Activated CD4-positive, CD25-positive, alpha-beta regulatory T cell treated with anti-CD3 and anti-CD28 coated beads, Interleukin-2, amount 50 U/mL, for 24 hours (primary cell): ENCODE measurements around the gene COX14.
"Not testable (repeated sequence)": the region's sequence is repeated elsewhere in the genome, so short reads cannot be mapped to it uniquely, and the experiment has no call there.

Source experiments
- ATAC-seq, 2 donors: fragments of 150-1000 bp; cut with Tn5 transposase; one replicate each; pipeline ENCODE4 v1.10.0; 2021; ENCODE audit warnings: mild to moderate bottlenecking in 1 of 2, moderate library complexity in 1 of 2

COX14 gene

DNA sequence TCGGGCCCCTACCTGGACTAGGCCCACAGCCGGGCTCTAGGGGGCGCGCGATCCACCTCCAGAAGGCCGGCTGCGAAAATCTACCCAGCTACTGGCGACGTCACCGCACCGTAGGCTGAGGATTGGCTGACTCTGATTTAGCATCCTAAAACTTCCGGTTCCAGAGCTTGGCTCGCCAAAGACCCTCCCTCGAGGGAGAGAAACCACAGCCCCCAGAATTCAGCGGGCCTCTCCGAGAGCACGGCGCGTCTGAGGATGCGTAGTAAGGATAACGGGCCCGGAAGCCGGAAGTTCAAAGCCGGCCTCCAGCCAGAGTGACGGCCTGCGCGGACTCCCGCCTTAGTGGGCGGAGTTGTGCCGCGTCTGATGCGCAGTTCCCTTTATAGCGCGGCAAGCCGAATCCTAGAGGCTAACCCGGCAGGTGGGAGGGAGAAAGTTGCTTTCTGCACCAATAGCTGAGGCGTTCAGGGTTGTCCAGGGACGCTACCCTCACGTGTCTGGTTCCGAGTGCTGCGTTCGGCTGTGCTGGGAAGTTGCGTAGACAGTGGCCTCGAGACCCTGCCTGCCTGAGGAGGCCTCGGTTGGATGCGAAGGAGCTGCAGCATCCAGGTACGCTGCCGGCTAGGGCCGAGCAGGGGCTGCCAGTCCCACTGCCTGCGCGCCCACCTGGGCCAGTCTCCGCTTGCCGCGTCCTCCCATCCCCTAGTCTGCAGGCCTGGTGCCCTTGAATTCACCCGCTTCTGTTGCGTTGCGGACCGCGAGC is at the start of gene COX14:
Gene COX14, plus strand, starts transcription at position 544 of the 763 bp plus-strand sequence. CDS start 7,808 bp downstream, outside the sequence.
- ATAC-seq, result peak; percentile 86 to 90

DNA sequence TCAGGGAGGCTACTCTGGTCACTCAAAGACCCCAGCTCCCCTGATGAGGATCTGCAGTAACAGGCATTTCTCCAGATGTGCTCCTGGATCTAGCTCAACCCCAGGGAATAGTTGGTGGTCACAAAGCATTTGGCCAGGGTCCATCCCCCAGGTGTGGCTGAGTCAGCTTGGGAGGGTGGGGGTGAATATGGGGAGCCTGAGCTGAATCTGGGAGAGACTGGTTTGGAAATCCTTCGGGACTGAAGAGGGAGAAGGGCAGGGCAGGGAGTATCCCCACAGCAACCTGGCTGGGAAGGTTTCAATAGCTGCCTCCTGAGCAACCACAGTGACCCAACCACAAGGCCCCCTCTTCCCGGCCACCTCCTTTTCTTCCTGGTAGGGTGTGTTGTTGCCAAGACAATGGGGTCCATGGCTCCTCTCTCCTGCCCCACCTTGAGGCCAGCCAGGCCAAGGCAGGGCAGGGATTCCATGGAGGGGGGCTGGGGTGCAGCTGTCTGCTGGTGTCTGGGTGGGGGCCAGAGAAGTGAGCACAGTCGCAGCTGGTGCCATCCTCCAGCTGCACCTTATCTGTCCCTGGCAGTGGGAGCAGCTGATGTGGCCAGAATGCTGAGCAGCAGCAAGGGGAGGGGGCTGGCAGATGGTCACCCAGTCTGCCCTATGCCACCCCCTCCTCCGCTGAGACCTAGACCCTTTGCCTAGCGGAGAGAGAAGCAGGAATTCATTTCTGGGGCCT is 49.1 kb upstream of the COX14 start:
- no peak for ATAC-seq

DNA sequence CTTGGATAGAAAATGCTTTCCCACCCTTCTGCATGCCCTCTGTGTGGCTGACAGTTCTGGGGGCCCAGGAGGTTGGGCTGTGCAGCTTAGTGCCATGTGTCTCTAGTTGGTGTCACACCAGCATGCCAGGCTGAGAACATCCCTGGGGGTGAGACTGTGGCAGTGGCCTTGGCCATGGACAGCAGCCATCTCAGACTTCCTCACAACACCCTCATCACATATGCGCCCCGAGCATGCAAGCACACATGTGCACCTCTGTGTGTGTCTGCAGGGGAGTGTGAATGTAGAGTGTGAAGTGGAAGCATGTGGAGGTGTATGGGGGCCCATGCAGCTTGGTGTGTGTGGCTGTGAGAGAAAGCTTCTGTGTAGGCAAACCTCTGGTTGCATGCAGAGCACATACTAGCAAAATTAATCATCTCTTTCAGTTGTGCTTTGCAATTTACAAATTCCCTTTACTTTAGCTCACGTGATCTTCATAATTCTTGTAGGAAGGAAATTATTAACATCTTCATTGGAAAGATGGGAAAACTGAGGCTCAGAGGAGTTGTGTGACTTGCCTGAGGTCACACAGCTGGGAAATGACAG is 46.2 kb upstream of the COX14 start:
- ATAC-seq, result no peak

DNA sequence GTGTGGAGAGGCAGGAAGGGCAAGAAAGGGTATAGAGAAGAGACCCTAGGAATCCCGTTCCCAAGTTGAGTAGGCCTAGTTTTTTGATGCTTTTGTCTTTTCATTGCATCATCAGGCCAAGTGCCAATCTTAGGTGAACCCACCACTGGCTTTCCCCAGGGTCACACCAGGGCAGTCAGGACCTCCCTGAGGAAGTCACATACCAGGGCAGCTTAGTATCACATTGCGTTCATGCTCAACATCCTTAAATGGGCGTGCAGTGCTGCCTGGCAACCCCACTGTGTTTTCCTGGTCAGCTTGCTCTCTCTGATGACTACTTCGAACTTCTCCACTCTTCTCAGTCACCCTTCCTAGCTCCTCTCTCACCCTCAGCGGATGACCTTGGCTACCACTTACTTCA is 45.6 kb upstream of the COX14 start:
- no peak for ATAC-seq

DNA sequence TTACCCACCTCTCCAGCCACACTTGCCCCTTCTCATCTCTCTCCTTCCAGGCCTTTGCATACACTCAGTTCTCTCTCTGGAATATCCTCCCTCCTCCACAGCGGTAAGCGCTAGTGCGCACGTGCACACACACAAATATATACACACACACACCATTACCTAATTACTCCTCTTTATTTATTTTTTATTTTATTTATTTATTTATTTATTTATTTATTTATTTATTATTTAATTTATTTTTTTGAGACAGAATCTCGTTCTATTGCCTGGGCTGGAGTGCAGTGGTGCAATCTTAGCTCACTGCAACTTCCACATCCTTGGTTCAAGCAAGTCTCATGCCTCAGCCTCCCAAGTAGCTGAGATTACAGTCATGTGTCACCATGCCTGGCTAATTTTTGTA is 43.0 kb upstream of the COX14 start:
- no peak for ATAC-seq

DNA sequence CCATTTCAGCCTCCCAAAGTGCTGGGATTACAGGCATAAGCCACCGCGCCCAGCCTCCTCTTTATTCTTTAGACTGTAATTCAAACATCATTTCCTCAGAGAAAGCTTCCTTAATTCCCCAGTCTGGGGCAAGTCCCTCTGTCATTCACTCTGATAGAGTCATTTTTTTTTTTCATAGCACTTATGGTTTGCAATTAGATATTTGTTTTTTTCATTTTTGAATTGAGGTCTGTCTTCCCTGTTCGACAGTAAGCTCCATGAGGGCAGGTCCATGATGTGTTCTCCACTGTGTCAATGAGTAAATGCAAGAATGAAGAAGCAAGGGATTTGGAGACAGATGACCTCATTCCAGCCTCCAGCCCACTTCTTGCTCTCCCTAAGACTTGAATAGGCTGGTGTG is 42.5 kb upstream of the COX14 start:
- ATAC-seq, result no peak

DNA sequence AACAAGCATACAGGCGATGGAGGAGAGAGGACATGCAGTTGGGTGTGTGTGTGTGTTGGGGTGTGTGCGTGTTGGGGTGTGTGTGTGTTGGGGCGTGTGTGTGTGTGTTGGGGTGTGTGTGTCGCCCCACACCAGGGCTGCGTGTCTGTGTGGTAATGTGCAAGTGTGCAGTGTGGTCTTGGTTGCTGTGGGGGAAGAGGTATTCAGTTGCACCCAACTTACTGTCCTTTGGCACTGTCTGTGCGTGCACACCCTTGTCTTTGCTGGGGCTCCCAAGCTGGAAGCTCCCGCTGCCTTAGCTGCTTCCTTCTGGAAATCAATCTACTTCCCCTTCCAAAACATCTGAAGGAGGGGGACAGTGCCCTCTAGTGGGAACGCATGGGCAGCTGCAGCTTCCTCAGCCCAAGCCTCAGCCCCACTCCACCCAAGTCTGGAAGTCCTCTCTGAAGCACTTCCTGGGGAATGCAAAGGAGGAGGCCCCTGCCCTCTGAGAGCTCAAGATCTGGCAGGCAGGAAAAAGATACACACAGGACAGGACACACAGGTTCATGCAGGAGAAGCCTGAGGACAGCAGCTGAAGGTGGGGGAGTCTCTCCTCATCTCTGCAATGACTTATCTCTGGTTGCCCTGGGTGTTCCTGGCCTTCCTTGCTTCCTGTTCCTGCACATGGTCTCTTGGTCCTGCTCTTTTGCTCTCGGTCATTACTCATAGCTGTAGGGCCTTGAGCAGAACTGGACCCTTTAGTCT is 41.5 kb upstream of the COX14 start:
- peak; percentile 44 to 52 for ATAC-seq

DNA sequence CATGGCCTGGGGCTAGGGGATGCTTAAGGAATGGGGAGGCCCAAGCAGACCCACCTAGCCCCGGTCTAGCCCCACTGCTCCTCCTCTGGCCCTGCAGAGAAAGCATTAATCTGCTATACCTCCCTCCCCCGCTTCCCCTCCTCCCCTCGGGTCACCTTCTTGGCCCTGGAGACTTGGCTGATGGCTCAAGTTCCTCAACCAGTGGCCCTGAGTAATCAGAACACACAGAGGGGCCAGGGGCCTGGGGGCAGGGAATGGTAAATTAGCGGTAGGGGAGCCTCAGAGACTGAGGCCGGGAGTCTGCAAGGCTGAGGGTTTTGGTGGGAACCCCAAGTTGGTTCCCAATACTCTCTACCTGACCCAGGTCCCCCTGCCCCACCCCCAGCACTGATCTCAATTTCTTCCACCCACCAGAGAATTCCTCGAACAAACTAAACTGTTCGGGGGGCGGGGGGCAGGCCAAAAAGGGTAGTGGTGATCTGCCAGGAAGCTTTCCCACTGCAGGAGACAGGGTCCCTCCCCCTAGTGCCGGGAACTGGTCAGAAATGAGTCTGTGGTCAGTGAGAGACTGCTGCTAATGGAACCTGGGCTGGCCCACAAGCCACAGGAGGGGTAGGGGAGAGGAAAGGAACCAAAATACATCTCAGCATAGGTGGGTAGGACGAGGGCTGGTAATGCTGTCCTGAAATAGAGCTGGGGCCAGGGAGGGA is 39.7 kb upstream of the COX14 start:
- no peak for ATAC-seq

DNA sequence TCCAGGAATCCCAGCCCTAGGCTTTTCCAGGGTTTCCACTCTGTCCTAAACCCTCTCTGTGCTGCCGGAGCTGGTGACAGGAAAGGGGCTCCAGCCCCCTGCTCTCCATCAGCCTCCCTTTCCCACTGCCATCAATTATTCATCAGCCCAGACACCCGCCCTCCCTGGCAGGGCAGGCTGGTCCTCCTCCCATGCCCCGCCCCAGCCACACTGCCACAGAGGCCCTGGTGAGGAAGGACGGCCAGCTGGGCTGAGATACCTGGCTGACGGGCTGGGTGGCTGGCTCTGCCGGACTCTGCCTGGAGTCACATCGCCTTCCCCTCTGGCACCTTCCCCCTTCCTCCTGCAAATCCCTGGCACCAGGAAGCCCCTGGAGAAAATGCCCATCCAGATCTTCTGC is 38.8 kb upstream of the COX14 start:
- ATAC-seq, result no peak

DNA sequence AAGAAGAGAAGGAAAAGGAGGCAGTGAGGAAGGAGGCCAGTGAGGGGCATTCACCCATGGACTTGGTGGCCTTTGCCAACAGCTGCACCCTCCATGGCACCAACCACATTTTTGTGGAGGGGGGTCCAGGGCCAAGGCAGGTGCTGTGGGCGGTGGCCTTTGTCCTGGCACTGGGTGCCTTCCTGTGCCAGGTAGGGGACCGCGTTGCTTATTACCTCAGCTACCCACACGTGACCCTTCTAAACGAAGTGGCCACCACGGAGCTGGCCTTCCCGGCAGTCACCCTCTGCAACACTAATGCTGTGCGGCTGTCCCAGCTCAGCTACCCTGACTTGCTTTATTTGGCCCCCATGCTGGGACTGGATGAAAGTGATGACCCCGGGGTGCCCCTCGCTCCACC is 38.3 kb upstream of the COX14 start:
- no peak for ATAC-seq

DNA sequence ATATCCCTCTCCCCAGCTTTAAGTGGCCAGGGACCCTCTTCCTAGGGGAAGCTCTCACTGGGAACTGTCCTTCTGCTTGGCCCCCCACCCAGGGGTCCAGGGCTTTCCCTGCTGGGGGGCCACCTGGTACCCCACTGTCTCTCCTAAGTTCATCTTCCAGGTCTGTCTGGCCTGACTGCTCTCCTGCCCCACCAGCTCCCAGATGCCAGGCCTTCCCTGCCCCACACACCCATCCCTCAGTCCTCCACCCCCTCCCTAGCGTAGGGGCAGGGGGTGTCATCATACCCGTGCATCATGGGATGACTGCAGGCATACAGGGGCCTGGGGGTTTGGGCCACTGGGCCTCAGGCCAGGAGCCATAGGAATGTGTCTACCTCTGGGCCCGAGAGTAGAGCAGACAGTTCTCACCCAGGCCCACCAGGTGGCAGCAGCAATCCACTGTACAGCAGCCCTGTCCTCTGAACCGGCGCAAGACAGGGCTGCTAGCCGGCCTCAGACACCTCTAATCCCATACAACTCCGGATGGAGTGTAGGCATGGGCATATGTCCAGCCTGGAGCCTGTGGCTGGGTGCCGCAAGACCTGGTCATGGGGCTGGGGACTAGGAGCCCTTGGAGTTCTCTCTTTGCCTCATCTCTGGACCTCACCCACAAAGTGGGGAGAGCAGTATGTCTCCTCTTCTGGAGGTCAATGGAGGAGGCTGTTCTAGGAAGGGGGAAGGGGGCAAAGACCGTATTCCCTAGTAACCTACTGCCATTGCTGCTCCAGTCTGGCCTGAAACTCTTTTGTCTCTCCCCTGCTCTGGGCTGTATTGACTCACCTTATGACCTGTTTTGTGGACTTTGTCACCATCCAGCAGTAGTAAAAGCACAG is 36.9 kb upstream of the COX14 start:
- ATAC-seq, result peak; percentile 89 to 93

DNA sequence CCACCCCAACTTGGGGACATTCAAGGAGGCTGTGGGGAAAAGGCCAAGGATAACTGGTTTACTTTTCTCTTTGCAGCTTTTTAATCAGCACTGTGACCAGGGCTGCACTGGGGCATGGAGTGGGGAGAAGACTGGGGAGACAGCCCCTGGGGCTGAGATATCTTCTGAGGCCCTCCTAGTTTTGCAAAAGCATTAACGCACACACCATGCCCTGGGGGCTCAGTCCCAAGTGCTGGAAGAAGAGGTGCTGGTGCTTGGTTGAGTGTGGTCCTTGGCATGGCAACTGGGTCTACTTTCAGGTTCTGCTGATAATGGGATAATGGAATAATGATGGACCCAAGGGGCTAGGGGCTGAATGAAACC is 36.2 kb upstream of the COX14 start:
- ATAC-seq, result no peak

DNA sequence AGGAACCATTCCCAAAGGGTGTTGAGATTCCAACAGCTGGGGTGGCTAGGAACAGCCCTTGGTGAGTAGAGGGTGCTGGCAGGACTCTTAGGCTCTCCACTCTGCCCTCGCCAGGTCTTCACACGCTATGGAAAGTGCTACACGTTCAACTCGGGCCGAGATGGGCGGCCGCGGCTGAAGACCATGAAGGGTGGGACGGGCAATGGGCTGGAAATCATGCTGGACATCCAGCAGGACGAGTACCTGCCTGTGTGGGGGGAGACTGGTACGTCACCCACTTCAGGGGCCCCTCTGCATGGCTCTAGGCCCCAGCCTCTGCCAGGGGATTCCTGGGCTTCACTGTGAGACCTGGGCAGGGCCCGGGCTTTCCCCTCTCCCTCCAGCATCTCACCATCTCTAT is 34.9 kb upstream of the COX14 start:
- no peak for ATAC-seq

DNA sequence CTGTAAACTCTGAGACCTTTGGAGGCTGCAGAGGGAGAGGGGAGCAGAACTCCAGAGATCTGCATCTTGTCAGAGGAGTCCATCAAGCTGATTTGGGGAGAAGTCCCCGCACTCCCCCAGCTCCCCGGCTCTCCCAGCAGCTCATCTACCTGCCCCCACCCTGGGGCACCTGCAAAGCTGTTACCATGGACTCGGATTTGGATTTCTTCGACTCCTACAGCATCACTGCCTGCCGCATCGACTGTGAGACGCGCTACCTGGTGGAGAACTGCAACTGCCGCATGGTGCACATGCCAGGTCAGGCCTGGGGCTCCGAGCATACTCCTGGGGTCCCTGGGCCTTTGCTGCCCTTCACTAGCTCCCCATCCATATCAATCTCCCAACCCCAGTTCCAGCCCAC is 33.8 kb upstream of the COX14 start:
- no peak for ATAC-seq

DNA sequence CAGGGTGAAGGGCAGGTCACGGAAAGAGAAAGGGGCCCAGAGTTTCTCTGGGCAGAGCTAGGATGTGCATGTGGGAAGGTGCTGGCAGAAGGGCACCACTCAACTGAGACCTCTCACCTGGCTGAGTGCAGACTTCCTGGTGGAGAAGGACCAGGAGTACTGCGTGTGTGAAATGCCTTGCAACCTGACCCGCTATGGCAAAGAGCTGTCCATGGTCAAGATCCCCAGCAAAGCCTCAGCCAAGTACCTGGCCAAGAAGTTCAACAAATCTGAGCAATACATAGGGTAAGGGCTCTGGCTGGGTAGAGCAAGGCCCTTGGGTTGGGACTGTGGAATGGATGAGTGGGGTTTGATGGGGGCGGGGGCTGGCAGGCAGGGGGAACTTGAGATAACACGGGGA is 32.3 kb upstream of the COX14 start:
- ATAC-seq, result no peak

DNA sequence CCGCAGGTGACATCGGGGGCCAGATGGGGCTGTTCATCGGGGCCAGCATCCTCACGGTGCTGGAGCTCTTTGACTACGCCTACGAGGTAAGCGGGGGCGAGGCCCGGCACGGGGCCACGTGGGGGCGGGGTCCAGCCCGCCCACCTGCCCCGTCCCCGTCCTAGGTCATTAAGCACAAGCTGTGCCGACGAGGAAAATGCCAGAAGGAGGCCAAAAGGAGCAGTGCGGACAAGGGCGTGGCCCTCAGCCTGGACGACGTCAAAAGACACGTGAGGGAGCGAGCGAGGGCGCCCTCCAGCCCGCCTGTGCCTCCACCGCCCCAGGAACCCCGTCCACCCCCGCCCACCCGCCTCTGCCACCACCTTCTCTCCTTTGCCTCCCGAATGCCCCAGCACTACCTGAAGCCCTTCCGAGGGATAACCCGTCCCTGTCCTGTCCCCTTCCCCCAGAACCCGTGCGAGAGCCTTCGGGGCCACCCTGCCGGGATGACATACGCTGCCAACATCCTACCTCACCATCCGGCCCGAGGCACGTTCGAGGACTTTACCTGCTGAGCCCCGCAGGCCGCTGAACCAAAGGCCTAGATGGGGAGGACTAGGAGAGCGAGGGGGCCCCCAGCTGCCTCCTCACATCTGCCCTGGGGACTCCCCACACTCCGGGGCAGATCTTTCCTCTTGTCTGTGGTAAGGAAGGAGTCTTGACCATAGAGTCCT is 30.8 kb upstream of the COX14 start:
- ATAC-seq, result no peak

DNA sequence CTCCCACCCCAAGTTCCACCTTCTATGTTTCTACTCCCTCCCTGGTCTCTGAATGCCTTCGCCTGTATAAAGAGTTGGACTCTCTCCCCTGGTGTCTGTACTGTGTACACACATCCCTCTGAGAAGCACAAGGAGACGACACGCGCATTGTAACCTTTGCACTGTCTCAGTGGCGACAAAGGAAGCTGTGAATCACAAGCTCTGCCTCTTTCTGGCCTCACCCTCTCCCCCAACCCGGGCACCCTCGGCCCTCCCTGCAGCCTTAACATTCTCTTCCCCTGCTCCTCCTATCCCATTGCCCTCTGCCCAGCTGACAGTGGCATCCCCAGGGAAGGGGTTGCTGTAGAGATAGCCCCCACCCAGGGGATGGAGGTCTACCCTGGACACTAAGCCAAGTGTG is 29.4 kb upstream of the COX14 start:
- ATAC-seq, result no peak

DNA sequence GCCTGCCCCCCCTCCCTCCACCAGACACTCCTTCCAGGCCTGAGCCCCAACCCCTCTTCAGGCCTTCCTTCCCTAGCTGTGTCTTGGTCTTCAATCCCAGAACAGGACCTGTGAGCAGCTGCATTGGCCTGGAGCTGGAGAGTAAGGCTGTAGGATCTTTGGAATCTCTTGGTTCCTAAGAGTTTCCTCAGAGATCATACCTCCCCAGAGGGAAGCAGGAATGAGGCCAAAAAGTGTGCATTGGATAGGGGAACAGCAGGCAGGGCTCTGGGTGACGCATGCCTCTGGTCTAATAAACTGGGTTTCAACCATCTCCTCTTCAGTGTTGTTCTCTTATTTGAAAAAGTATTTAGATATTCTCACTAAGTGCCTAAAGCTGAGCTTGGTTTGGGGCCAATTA is 28.7 kb upstream of the COX14 start:
- ATAC-seq, result no peak

DNA sequence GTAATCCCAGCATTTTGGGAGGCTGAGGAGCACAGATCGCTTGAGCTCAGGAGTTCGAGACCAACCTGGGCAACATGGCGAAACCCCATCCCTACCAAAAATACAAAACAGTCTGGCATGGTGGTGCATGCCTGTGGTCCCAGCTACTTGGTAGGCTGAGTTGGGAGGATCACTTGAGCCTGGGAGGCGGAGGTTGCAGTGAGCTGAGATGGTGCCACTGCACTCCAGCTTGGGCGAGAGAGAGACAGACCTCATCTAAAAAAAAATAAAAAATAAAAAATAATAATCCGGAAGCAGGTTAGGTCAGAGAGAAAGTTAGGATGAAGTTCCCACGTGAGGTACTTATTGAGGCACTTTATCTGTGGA is 27.6 kb upstream of the COX14 start:
- ATAC-seq, result not testable (repeated sequence)

DNA sequence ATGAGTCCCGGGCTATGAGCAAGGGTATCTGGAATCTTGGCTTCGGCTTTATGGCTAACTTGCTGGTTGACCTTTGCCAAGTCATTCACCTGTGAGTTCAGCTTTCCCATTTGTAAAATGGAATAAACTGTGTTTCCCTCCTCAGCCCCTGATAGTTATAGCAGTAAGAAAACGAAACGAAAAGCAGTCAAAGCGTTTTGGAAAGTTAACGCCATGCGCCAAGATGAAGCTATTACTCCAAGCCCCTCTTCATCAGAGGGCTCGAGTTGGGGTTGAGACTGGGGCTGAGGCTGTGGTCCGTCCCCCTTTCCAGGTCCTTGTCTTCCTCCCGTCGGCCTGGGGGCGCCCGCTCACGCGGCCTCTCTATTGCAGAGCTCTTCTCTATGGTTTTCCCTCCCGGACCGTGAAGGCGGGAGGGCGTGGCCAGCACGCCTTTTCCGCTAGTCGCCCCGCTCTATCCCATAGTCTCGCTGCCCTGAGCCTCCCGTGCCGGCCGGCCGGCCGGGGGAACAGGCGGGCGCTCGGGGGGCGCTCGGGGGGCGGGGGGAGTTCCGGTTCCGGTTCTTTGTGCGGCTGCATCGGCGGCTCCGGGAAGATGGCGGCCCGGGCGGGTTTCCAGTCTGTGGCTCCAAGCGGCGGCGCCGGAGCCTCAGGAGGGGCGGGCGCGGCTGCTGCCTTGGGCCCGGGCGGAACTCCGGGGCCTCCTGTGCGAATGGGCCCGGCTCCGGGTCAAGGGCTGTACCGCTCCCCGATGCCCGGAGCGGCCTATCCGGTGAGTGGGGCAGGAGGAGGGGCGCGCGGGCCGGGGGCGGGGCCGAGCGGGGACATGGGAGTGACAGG is 27.0 kb upstream of the COX14 start, which contains the start of gene SMARCD1:
Gene SMARCD1, plus strand, starts transcription at position 568 of the 840 bp plus-strand sequence. Its CDS starts 28 bp downstream, at position 596.
- ATAC-seq, result peak; percentile 91 to 94
